Vagina (tissue), 2 donors: ENCODE data around the gene EFTUD2.

ENCODE experiments used
- POLR2A ChIP-seq, 2 donors: fragments of 450-650 bp; IDR thresholded peaks; one replicate each; pipeline ENCODE4 v1.6.1; 2017; ENCODE audit warnings: antibody characterized with exemption in 2 of 2, mild to moderate bottlenecking in 2 of 2, moderate library complexity in 2 of 2
- POLR2AphosphoS5 ChIP-seq, 2 donors: sonication (generic); formaldehyde crosslinking; IDR thresholded peaks; one replicate each; pipeline ENCODE4 v1.9.0; 2017; ENCODE audit warnings: antibody characterized with exemption in 2 of 2, mild to moderate bottlenecking in 2 of 2, low read depth in 1 of 2; ENCODE audit not compliant: insufficient read depth in 1 of 2
- TF ChIP-seq, protein P1 (sequence below), 3 experiments: fragments of 450-650 bp in 2 of 3; fragments of 200-600 bp in 1 of 3; sonication (generic) in 1 of 3; IDR thresholded peaks; one replicate each; pipeline ENCODE4 v1.5.1; 2017 to 2019; ENCODE audit warnings: antibody characterized with exemption in 3 of 3, mild to moderate bottlenecking in 2 of 3, moderate library complexity in 2 of 3

DNA sequence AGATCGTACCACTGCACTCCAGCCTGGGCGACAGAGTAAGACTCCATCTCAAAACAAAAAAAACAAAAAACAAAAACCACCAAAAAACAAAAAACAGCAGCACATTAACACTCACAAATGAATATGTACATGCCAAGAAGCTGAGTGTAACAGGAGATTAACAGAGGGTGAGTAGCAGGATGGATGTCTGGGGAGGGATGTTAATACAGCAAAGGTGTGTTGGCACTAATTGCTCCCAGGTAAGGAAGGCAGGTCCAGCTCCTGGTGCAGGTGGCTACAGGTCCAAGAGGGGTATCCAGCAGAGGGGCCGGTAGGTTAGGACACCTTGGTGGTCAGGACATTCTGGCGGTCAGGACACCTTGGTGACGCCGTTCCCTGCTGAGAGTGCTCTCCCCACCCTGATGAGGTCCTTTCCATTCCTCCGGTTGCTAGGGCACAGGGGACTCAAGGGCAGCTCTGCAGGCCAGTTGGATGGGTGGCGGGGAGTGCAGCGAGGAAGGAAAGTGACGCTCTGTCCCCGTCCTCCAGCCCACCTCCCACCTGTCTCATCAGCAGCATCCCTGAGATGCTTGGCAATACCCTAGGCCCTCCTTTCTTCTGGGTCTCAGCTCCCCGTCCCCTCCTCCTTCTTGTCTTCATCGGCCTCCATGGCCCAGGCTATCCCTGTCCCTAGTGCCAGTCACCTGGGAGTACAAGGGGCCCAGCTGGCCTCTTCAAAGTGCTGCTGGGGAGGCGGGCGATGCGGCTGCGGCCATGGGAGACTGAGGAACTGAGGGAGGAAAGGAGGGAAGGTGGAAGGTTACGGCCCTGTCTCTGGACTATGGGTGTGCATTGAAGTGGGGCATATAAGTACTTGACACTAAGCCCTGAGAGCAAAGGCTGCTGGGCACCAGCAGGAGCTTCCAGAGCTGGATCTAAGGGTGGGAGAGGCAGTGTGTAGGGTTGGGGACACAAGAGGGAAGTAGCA lies 26.8 kb upstream of the EFTUD2 start:
- TF ChIP-seq, protein P1, sequence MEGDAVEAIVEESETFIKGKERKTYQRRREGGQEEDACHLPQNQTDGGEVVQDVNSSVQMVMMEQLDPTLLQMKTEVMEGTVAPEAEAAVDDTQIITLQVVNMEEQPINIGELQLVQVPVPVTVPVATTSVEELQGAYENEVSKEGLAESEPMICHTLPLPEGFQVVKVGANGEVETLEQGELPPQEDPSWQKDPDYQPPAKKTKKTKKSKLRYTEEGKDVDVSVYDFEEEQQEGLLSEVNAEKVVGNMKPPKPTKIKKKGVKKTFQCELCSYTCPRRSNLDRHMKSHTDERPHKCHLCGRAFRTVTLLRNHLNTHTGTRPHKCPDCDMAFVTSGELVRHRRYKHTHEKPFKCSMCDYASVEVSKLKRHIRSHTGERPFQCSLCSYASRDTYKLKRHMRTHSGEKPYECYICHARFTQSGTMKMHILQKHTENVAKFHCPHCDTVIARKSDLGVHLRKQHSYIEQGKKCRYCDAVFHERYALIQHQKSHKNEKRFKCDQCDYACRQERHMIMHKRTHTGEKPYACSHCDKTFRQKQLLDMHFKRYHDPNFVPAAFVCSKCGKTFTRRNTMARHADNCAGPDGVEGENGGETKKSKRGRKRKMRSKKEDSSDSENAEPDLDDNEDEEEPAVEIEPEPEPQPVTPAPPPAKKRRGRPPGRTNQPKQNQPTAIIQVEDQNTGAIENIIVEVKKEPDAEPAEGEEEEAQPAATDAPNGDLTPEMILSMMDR (IDR thresholded peaks at IDR 0.05), result no peak
- TF ChIP-seq POLR2A (IDR thresholded peaks at IDR 0.05), result no peak
- no peak for TF ChIP-seq POLR2AphosphoS5 (IDR thresholded peaks at IDR 0.05; ENCODE audit: insufficient read depth in 1 of 2, low read depth in 1 of 2)
